ENCODE data around the gene ZNF610. TPM values are rescaled to one million over a fixed set of nuclear protein-coding genes. Genes with fewer than 3 reads are reported as not detected.
"Not testable (repeated sequence)": the region's sequence is repeated elsewhere in the genome, so short reads cannot be mapped to it uniquely, and the experiment has no call there.

Gene ZNF610
- total RNA-seq, 4 donors from 2014 or later = 0.61 to 0.71 TPM; not detected in 2

GRCh38 chr19:52331757-52332156, 4.3 kb upstream of the ZNF610 start:
- H3K4me1 ChIP-seq = peaks cover 1 to 2% of the 10 kb centered on the region in 2 donors
- no peak overlapping the region for H3K27ac ChIP-seq
- no peak for TF ChIP-seq POLR2A (IDR thresholded peaks at IDR 0.05)
- in situ Hi-C loops (cut with MboI; ENCODE audit: low sequenced_read_pairs in 4 of 4) = no loop called here
- intact Hi-C loops (cut with DNase I; ENCODE audit: low total_unique reads) = no loop called here
- no peaks in the 10 kb centered on the region for H3K27me3 ChIP-seq
- H3K36me3 ChIP-seq = no peaks in the 10 kb centered on the region
- DNase-seq (no peak), ATAC-seq (no peak)
- peaks cover 6 to 44% (median 19%) of the 10 kb centered on the region in 3 donors for H3K9me3 ChIP-seq
- H3K4me3 ChIP-seq = peak overlapping the region in 1 of 4 donors; percentile 43

- peaks cover 6 to 8% of the 10 kb centered on the region in 2 donors for H3K4me1 ChIP-seq
- no peaks in the 10 kb centered on the region for H3K36me3 ChIP-seq
- in situ Hi-C loops (cut with MboI; ENCODE audit: low sequenced_read_pairs in 4 of 4) (no loop called here), intact Hi-C loops (cut with DNase I; ENCODE audit: low total_unique reads) (loop anchor here (1.0 kb wide), 2 partner anchors 34 to 38 kb away; partner anchors contain the start of genes ZNF480 and ZNF880)
- peak overlapping the region; percentile 76 to 95 (median 90) for H3K4me3 ChIP-seq
- no peak for ATAC-seq
- peak overlapping the region; percentile 72 to 81 (median 78) for H3K27ac ChIP-seq
- H3K9me3 ChIP-seq = peaks cover 6 to 33% (median 16%) of the 10 kb centered on the region in 3 donors
- no peak for DNase-seq
- TF ChIP-seq CTCF (IDR thresholded peaks at IDR 0.05 in 4 of 5, conservative IDR thresholded peaks at IDR 0.05 in 1 of 5) = no peak
- TF ChIP-seq POLR2A (IDR thresholded peaks at IDR 0.05) = no peak
- no peaks in the 10 kb centered on the region for H3K27me3 ChIP-seq
These were observed 301 bp upstream of the ZNF610 start for GRCh38 chr19:52335768-52336116.

- H3K27me3 ChIP-seq = no peaks in the 10 kb centered on the region
- peak overlapping the region; percentile 76 to 95 (median 90) for H3K4me3 ChIP-seq
- ATAC-seq = no peak
- H3K4me1 ChIP-seq = peaks cover 6 to 8% of the 10 kb centered on the region in 2 donors
- peak overlapping the region; percentile 72 to 81 (median 78) for H3K27ac ChIP-seq
- no peak for TF ChIP-seq CTCF (IDR thresholded peaks at IDR 0.05 in 4 of 5, conservative IDR thresholded peaks at IDR 0.05 in 1 of 5)
- peaks cover 0 to 22% (median 7%) of the 10 kb centered on the region in 3 donors for H3K9me3 ChIP-seq
- intact Hi-C loops (cut with DNase I; ENCODE audit: low total_unique reads) (loop anchor here (1.0 kb wide), 2 partner anchors 32 to 40 kb away; partner anchors contain the start of genes ZNF480 and ZNF880), in situ Hi-C loops (cut with MboI; ENCODE audit: low sequenced_read_pairs in 4 of 4) (no loop called here)
- no peaks in the 10 kb centered on the region for H3K36me3 ChIP-seq
- DNase-seq = no peak
These were observed 843 bp downstream of the ZNF610 start for GRCh38 chr19:52336791-52337381.

GRCh38 chr19:52339022-52339421, 3.0 kb downstream of the ZNF610 start:
- in situ Hi-C loops (cut with MboI; ENCODE audit: low sequenced_read_pairs in 4 of 4); ATAC-seq; H3K9me3 ChIP-seq; H3K27ac ChIP-seq; H3K4me3 ChIP-seq; H3K4me1 ChIP-seq; H3K27me3 ChIP-seq; DNase-seq; H3K36me3 ChIP-seq; intact Hi-C loops (cut with DNase I; ENCODE audit: low total_unique reads): not testable (repeated sequence)

GRCh38 chr19:52343548-52343947, 7.5 kb downstream of the ZNF610 start:
- no peak for DNase-seq
- Histone ChIP-seq H3K36me3 (peaks cover 0 to 12% of the 10 kb centered on the region in 2 donors), H3K27me3 (no peaks in the 10 kb centered on the region), H3K4me1 (no peaks in the 10 kb centered on the region), H3K4me3 (no peak overlapping the region), H3K9me3 (no peaks in the 10 kb centered on the region), H3K27ac (no peak overlapping the region)
- peak in 2 of 5 experiments; percentile 30 to 41 for TF ChIP-seq CTCF (IDR thresholded peaks at IDR 0.05 in 4 of 5, conservative IDR thresholded peaks at IDR 0.05 in 1 of 5)
- TF ChIP-seq POLR2A (IDR thresholded peaks at IDR 0.05) = no peak
- no peak for ATAC-seq
- in situ Hi-C loops (cut with MboI; ENCODE audit: low sequenced_read_pairs in 4 of 4) (no loop called here), intact Hi-C loops (cut with DNase I; ENCODE audit: low total_unique reads) (no loop called here)
